ENCODE results near the gene RAPGEF2. TPM values are rescaled to one million over a fixed set of nuclear protein-coding genes. Genes with fewer than 3 reads are reported as not detected.

RAPGEF2 gene
- total and polyA plus RNA-seq, 10 donors = 4.4 to 115 (median 91.0) TPM

DNA sequence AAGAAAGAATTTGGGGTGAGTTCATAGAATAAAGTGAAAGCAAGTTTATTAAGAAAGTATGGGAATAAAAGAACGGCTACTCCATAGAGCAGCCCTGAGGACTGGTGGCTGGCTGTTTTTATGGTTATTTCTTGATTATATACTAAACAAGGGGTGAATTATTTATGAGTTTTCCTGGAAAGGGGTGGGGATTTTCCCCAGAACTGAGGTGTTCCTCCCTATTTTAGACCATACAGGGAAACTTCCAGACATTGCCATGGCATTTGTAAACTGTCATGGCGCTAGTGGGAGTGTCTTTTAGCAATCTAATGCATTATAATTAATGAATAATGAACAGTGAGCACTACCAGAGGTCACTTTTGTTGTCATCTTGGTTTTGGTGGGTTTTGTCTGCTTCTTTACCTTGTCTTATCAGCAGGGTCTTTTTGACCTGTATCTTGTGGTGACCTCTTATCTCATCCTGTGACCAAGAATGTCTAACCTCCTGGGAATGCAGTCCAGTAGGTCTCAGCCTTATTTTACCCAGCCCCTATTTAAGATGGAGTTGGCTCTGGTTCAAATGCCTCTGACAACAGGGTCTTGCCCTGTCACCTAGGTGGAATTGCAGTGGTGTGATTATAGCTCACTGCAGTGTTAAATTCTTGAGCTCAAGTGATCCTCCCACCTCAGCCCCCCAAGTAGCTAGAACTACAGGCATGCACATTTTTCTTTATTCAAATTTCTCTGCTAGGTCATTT is 27.1 kb downstream of the RAPGEF2 start:
- Histone ChIP-seq H3K9me3 (no peaks in the 10 kb centered on the region), H3K36me3 (no peaks in the 10 kb centered on the region), H3K4me3 (no peak overlapping the region), H3K4me1 (peaks cover 0 to 44% (median 3%) of the 10 kb centered on the region in 6 donors), H3K27me3 (replicated peaks in 1 of 7) (no peaks in the 10 kb centered on the region), H3K27ac (no peak overlapping the region)
- DNase-seq = no peak
- intact Hi-C loops (cut with DNase I; ENCODE audit: low total_unique reads) = no loop called here
- TF ChIP-seq POLR2AphosphoS5 (IDR thresholded peaks at IDR 0.05) (no peak), POLR2A (IDR thresholded peaks at IDR 0.05) (no peak)
- TF ChIP-seq, protein P1, sequence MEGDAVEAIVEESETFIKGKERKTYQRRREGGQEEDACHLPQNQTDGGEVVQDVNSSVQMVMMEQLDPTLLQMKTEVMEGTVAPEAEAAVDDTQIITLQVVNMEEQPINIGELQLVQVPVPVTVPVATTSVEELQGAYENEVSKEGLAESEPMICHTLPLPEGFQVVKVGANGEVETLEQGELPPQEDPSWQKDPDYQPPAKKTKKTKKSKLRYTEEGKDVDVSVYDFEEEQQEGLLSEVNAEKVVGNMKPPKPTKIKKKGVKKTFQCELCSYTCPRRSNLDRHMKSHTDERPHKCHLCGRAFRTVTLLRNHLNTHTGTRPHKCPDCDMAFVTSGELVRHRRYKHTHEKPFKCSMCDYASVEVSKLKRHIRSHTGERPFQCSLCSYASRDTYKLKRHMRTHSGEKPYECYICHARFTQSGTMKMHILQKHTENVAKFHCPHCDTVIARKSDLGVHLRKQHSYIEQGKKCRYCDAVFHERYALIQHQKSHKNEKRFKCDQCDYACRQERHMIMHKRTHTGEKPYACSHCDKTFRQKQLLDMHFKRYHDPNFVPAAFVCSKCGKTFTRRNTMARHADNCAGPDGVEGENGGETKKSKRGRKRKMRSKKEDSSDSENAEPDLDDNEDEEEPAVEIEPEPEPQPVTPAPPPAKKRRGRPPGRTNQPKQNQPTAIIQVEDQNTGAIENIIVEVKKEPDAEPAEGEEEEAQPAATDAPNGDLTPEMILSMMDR (IDR thresholded peaks at IDR 0.05 in 8 of 11, conservative IDR thresholded peaks at IDR 0.05 in 3 of 11) = no peak
- WGBS, 5 donors = 80 to 96% (median 93%) methylated on average over 2 of the region's 2 CpGs

DNA sequence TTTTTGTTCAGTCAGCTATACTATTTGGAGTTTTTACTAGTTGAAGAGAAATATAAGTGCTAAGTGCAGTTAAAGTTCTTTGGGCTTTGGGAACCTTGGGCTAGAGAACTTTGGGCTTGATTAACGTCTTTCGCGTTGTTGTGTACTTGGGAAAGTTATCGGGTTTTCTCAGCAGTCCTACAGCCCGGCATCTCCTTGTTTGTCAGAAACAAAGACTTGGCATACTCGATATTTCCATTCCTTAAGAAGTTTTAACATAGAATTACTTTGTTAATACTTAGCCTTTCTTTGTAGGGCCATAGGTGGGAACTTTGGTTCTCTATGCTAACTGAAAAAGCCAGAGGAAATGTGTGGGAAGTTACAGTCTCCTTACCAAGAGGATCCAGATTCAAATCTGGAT is 28.7 kb downstream of the RAPGEF2 start:
- Histone ChIP-seq H3K4me3 (no peak overlapping the region), H3K9me3 (no peaks in the 10 kb centered on the region), H3K27me3 (replicated peaks in 1 of 7) (no peaks in the 10 kb centered on the region), H3K4me1 (peaks cover 2 to 38% (median 5%) of the 10 kb centered on the region in 6 donors), H3K36me3 (no peaks in the 10 kb centered on the region), H3K27ac (no peak overlapping the region)
- TF ChIP-seq POLR2A (IDR thresholded peaks at IDR 0.05) (no peak), POLR2AphosphoS5 (IDR thresholded peaks at IDR 0.05) (no peak)
- TF ChIP-seq, protein P1 (IDR thresholded peaks at IDR 0.05 in 8 of 11, conservative IDR thresholded peaks at IDR 0.05 in 3 of 11) = no peak
- intact Hi-C loops (cut with DNase I; ENCODE audit: low total_unique reads) = no loop called here
- WGBS, 5 donors = 88 to 97% (median 94%) methylated on average over 6 of the region's 6 CpGs
- no peak for DNase-seq

DNA sequence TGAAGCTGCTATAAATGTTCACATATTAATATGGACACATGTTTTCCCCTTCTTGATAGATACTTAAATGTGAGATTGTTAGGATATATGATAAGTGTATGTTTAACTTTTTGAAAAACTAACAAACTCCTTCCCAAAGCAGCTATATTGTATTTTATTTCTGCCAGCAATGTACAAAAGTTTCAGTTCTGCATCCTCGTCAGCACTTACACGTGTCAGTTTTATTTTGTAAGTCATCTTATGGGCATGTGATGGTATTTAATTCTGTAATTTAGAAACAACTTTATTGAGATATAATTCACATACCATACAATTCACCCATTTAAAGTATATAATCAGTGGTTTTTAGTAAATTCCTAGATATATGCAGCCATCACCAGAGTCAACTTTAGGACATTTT is 31.6 kb downstream of the RAPGEF2 start:
- no peak for DNase-seq
- Histone ChIP-seq H3K4me1 (peaks cover 2 to 41% (median 7%) of the 10 kb centered on the region in 6 donors), H3K27me3 (replicated peaks in 1 of 7) (no peaks in the 10 kb centered on the region), H3K27ac (no peak overlapping the region), H3K9me3 (no peaks in the 10 kb centered on the region), H3K4me3 (no peak overlapping the region), H3K36me3 (no peaks in the 10 kb centered on the region)
- intact Hi-C loops (cut with DNase I; ENCODE audit: low total_unique reads) = no loop called here
- TF ChIP-seq POLR2AphosphoS5 (IDR thresholded peaks at IDR 0.05) = no peak
- TF ChIP-seq, protein P1 (IDR thresholded peaks at IDR 0.05 in 8 of 11, conservative IDR thresholded peaks at IDR 0.05 in 3 of 11) = no peak
- no peak for TF ChIP-seq POLR2A (IDR thresholded peaks at IDR 0.05)
- WGBS, 5 donors = 53 to 70% (median 56%) methylated on average over 2 of the region's 2 CpGs

DNA sequence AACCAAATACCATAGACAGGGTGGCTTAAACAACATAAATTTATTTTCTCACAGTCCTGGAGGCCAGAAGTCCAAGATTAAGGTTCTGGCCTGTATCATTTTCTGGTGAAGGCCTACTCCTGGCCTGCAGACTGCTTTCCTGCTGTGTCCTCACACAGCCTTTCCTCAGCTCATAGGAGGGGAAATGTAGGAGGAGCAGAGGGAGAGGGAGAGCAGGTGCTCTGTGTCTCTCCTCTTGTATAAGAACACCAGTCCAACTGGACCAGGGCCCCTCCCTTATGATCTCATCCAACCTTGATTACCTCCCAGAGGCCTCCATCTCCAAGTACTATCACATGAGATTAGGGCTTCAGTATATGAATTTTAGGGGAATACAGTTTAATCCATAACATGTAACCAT is 34.3 kb downstream of the RAPGEF2 start:
- Histone ChIP-seq H3K27ac (no peak overlapping the region), H3K9me3 (no peaks in the 10 kb centered on the region), H3K27me3 (replicated peaks in 1 of 7) (no peaks in the 10 kb centered on the region), H3K4me1 (peaks cover 2 to 52% (median 13%) of the 10 kb centered on the region in 6 donors), H3K4me3 (no peak overlapping the region), H3K36me3 (no peaks in the 10 kb centered on the region)
- TF ChIP-seq, protein P1 (IDR thresholded peaks at IDR 0.05 in 8 of 11, conservative IDR thresholded peaks at IDR 0.05 in 3 of 11) = no peak
- TF ChIP-seq POLR2A (IDR thresholded peaks at IDR 0.05) (no peak), POLR2AphosphoS5 (IDR thresholded peaks at IDR 0.05) (no peak)
- DNase-seq = no peak
- intact Hi-C loops (cut with DNase I; ENCODE audit: low total_unique reads) = no loop called here

All from spleen (tissue), 11 donors.